NCI-H2196 (cell line): Measurements from ENCODE around the gene CDC42SE2.
"Not testable (repeated sequence)": the region's sequence is repeated elsewhere in the genome, so short reads cannot be mapped to it uniquely, and the experiment has no call there.

Experiments
- DNase-seq: peaks from one replicate; lab custom pipeline; 2025; ENCODE audit not compliant: unreplicated experiment; lab: John Stamatoyannopoulos, UW

CDC42SE2 gene

GRCh38 chr5:131316822-131317221 is 53.0 kb downstream of the CDC42SE2 start:
- DNase-seq: no peak

- no peak for DNase-seq
Observed at GRCh38 chr5:131318455-131318854, 54.6 kb downstream of the CDC42SE2 start.

- no peak for DNase-seq
Observed at GRCh38 chr5:131321066-131321465, 57.2 kb downstream of the CDC42SE2 start.

DNA sequence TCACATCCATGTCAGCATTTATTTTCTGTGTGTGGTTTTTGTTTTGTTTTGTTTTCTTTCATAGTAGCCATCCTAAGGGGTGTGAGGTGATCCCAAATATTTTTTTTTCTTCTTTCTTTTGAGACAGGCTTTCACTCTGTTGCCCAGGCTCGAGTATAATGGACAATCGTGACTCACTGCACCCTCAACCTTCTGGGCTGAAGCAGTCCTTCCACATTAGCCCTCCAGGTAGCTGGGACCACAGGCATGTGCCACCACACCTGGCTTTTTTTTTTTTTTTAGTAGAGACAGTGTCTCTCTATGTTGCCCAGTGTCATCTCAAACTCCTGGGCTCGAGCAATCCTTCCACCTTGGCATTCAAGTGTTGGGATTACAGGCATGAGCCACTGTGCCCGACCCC is 59.1 kb downstream of the CDC42SE2 start:
- DNase-seq: no peak

GRCh38 chr5:131323378-131323777 is 59.5 kb downstream of the CDC42SE2 start:
- DNase-seq: no peak

DNA sequence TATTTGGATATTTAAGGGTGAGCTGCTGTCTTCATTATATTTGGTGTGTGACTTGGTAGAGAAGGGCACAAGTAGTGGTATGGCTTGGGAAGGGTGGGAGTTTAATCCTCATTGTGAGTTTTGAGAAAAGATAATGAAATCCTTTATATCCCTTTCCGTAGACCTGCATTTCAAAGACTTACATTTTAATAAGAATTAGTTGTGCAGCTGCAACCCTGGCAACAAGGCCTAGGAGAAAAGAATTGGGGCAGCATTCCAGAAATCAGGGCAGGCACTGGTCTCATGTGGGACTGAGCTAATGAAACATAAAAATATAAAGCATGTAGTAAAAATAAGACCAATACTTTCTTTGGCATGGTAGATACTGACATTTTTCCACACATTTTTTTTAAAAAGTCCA is 60.5 kb downstream of the CDC42SE2 start:
- no peak for DNase-seq

DNA sequence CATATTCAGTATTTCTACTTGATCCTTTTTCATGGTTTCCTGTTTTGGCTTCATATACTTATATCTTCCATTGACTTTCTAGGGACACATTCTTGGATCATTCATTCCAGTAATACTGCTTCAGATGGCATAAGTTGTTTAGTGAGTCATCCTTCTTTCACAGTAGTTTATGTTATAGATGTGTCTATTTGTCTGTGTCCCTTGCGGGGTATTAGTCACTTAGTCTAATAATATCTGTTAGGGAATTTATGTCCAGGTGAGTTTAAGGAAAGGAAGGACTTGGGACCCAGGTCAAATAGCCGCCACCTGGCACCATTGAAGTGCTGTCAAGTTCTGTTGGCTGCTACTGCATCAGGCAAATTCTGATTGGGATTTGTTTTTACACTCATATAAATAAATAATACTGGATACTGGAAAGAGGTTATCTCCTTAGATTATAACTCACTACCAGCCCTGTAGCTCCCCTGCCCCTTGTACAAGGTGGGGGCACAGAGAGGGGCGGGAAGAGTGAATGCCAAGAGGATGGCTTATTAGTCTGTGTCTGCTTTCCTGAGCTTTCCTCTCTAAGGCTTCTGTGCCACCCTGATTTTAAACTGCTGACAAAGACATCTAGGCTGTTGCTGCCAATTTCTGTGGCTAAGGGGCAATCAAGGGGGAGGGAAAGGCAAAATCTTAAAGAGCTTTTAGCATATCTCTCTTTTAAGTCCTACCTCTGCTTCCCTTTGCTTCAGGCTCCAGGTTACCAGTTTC is 64.9 kb downstream of the CDC42SE2 start:
- no peak for DNase-seq

- no peak for DNase-seq
Observed at GRCh38 chr5:131329286-131329560, 65.4 kb downstream of the CDC42SE2 start.

DNA sequence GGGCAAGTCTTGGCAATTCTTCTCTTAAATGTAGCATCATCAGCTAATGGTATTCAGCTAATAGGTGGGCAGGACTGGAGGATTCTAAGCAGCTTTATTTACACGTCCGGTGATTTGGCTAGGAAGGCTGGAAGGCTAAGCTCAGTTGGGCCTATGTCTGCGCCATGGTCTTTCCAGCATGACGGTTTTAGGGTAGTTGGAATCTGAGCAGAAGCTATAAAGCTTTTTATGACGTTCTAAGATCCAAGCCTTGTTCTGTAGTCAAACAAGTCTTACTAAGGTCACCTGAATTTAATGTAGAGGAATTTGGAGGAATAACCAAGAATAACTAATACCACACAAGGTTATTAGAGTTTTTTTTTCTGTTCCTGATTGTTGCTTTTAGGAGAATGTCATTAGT is 66.2 kb downstream of the CDC42SE2 start:
- no peak for DNase-seq

- not testable (repeated sequence) for DNase-seq
Observed at GRCh38 chr5:131335756-131336155, 71.9 kb downstream of the CDC42SE2 start.

- DNase-seq: not testable (repeated sequence)
Observed at GRCh38 chr5:131336801-131337200, 72.9 kb downstream of the CDC42SE2 start.

DNA sequence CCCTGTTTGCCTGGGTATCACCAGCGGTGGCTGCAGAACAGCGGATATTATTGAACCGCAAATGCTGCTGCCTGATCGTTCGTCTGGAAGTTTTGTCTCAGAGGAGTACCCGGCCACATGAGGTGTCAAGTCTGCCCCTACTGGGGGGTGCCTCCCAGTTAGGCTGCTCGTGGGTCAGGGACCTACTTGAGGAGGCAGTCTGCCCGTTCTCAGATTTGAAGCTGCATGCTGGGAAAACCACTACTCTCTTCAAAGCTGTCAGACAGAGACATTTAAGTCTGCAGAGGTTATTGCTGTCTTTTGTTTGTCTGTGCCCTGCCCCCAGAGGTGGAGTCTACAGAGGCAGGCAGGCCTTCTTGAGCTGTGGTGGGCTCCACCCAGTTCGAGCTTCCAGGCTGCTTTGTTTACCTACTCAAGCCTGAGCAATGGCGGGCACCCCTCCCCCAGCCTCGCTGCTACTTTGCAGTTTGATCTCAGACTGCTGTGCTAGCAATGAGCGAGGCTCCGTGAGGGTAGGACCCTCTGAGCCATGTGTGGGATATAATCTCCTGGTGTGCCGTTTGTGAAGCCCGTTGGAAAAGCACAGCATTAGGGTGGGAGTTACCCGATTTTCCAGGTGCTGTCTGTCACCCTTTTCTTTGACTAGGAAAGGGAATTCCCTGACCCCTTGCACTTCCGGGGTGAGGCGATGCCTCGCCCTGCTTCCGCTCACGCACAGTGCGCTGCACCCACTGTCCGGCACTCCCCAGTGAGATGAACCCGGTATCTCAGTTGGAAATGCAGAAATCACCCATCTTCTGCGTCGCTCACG is 73.6 kb downstream of the CDC42SE2 start:
- not testable (repeated sequence) for DNase-seq

- no peak for DNase-seq
Observed at GRCh38 chr5:131338051-131338453, 74.2 kb downstream of the CDC42SE2 start.

DNA sequence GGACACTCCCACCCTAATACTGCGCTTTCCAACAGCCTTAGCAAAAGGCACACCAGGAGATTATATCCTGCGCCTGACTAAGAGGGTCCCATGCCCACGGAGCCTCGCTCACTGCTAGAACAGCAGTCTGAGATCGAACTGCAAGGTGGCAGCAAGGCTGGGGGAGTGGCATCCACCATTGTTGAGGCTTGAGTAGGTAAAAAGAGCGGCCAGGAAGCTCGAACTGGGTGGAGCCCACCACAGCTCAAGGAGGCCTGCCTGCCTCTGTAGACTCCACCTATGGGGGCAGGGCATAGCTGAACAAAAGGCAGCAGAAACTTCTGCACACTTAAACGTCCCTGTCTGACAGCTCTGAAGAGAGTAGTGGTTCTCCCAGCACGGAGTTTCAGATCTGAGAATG is 80.4 kb downstream of the CDC42SE2 start:
- DNase-seq: not testable (repeated sequence)

GRCh38 chr5:131346204-131346603 is 82.4 kb downstream of the CDC42SE2 start:
- DNase-seq: not testable (repeated sequence)

DNA sequence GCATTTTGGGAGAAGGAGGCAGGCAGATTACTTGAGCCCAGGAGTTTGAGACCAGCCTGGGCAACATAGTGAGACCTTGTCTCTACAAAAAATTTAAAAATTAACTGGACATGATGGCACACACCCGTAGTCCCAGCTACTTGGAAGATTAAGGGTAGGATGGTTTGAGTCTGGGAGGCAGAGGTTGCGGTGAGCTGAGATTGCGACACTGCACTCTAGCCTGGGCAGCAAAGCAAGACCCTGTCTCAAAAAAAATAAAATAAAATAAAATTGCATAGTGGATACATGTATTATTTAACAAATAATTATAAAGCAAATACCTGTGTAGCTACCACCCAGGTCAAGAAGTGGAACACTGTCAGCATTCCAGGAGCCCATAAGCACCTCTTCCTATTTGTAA is 90.1 kb downstream of the CDC42SE2 start:
- DNase-seq: no peak

GRCh38 chr5:131355971-131356528 is 92.2 kb downstream of the CDC42SE2 start:
- no peak for DNase-seq

DNA sequence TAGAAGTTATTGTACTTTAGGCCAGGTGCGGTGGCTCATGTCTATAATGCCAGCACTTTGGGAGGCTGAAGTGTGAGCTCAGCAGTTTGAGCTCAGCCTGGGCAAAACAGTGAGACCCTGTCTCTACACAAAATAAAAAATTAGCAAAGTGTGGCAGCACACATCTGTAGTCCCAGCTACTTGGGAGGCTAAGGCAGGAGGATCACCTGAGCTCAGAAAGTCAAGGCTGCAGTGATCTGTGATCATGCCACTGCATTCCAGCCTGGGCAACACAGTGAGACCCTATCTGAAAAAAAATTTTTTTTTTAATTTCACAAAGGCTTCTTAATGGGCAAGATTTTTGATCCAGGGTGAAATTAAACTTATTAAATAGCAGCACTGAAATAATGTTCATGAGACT is 92.8 kb downstream of the CDC42SE2 start:
- no peak for DNase-seq

GRCh38 chr5:131357739-131358561 is 94.1 kb downstream of the CDC42SE2 start:
- no peak for DNase-seq

DNA sequence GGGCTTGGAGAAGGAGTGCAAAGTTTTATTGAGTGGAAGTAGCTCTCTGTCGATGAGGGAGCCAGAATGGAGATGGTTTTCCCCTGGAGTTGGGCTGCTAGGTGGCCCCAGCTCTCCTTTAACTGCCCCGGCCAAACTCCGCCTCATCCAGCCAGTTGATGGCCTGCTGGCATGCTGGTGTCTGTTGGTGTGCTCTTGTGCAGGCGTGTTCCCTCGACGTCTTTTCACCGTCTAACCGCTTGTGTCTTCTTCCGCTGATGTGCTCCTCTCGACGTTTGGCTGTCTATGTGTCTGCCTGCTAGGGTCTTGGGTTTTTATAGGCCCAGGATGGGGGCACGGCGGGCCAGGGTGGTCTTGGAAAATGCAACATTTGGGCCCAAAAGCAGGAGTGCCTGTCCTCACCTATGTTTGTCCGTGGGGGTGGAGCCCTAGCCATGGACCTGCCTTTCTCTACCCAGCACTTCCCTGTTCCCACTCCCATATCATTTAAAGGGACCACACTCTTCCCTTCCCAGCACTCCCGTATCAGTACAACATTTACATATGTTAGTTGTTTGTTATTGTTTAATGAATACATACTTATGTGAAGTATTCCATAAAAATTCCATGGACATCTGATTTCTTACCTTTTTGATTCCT is 97.9 kb downstream of the CDC42SE2 start:
- no peak for DNase-seq
